Nephron progenitor cell (in vitro differentiated cells): Measurements from ENCODE around the gene MLEC.

Experiments
- DNase-seq: peaks from one replicate; pipeline ENCODE4 v3.0.0; 2021
- H3K27ac Mint-ChIP-seq: 2 replicates; pipeline ENCODE4 v1.8.0; 2021; ENCODE audit warnings: mild to moderate bottlenecking, moderate library complexity, mixed read lengths
- H3K27me3 Mint-ChIP-seq: 2 replicates; pipeline ENCODE4 v1.8.0; 2021; ENCODE audit warnings: mild to moderate bottlenecking, low read depth, mixed read lengths; ENCODE audit not compliant: poor library complexity
- H3K36me3 Mint-ChIP-seq: 2 replicates; pipeline ENCODE4 v1.8.0; 2021; ENCODE audit warnings: low read depth, mixed read lengths
- H3K4me1 Mint-ChIP-seq: 2 replicates; pipeline ENCODE4 v1.8.0; 2021; ENCODE audit warnings: mixed read lengths
- H3K4me3 Mint-ChIP-seq: 2 replicates; pipeline ENCODE4 v1.8.0; 2021; ENCODE audit warnings: mild to moderate bottlenecking, moderate library complexity, mixed read lengths
- H3K9me3 Mint-ChIP-seq: 2 replicates; pipeline ENCODE4 v1.8.0; 2021; ENCODE audit warnings: mild to moderate bottlenecking, moderate library complexity, mixed read lengths
- CTCF ChIP-seq: fragments of 200-600 bp; sonication (generic); IDR thresholded peaks from 2 replicates; pipeline ENCODE4 v1.5.0; 2021; ENCODE audit warnings: antibody characterized with exemption

MLEC gene

GRCh38 chr12:120720987-120721801 lies 34.2 kb downstream of the MLEC start:
- no peaks in the 10 kb centered on the region for H3K9me3 Mint-ChIP-seq
- peaks cover 4% of the 10 kb centered on the region for H3K27me3 Mint-ChIP-seq
- H3K4me3 Mint-ChIP-seq: no peak overlapping the region
- no peak for TF ChIP-seq CTCF
- no peak for DNase-seq
- H3K36me3 Mint-ChIP-seq: peaks cover 65% of the 10 kb centered on the region
- no peak overlapping the region for H3K27ac Mint-ChIP-seq
- H3K4me1 Mint-ChIP-seq: peaks cover 21% of the 10 kb centered on the region

- H3K9me3 Mint-ChIP-seq: no peaks in the 10 kb centered on the region
- no peak overlapping the region for H3K4me3 Mint-ChIP-seq
- H3K27me3 Mint-ChIP-seq: peaks cover 6% of the 10 kb centered on the region
- no peak for TF ChIP-seq CTCF
- no peak overlapping the region for H3K27ac Mint-ChIP-seq
- no peak for DNase-seq
- peaks cover 58% of the 10 kb centered on the region for H3K36me3 Mint-ChIP-seq
- peaks cover 18% of the 10 kb centered on the region for H3K4me1 Mint-ChIP-seq
Measured at GRCh38 chr12:120721866-120722265, 34.9 kb downstream of the MLEC start.

GRCh38 chr12:120722784-120723183 lies 35.8 kb downstream of the MLEC start:
- Mint-ChIP-seq H3K27ac (no peak overlapping the region), H3K27me3 (peaks cover 6% of the 10 kb centered on the region), H3K4me3 (no peak overlapping the region), H3K4me1 (peaks cover 18% of the 10 kb centered on the region), H3K36me3 (peaks cover 54% of the 10 kb centered on the region), H3K9me3 (no peaks in the 10 kb centered on the region)
- no peak for TF ChIP-seq CTCF
- DNase-seq: no peak

- no peak overlapping the region for H3K27ac Mint-ChIP-seq
- no peaks in the 10 kb centered on the region for H3K9me3 Mint-ChIP-seq
Measured at GRCh38 chr12:120724720-120725119, 37.8 kb downstream of the MLEC start.

GRCh38 chr12:120725151-120725658 lies 38.3 kb downstream of the MLEC start:
- Mint-ChIP-seq H3K36me3 (peaks cover 47% of the 10 kb centered on the region), H3K27me3 (peaks cover 6% of the 10 kb centered on the region), H3K4me3 (peak overlapping the region; percentile 82), H3K9me3 (no peaks in the 10 kb centered on the region), H3K4me1 (peaks cover 18% of the 10 kb centered on the region), H3K27ac (no peak overlapping the region)
- no peak for DNase-seq
- TF ChIP-seq CTCF: no peak

More at GRCh38 chr12:120724720-120725119, 37.8 kb downstream of the MLEC start:
- DNase-seq: no peak
- H3K36me3 Mint-ChIP-seq: peaks cover 46% of the 10 kb centered on the region
- no peak for TF ChIP-seq CTCF
- peak overlapping the region; percentile 82 for H3K4me3 Mint-ChIP-seq
- peaks cover 18% of the 10 kb centered on the region for H3K4me1 Mint-ChIP-seq
- peaks cover 6% of the 10 kb centered on the region for H3K27me3 Mint-ChIP-seq
